GM12873 (cell line): ENCODE results near the gene ZNF775.

Experiments
- TF ChIP-seq, protein P1 (sequence below): IDR thresholded peaks from 2 replicates; pipeline ENCODE4 v1.5.1; 2012; ENCODE audit warnings: low read depth, mild to moderate bottlenecking, moderate library complexity, low read length, control low read depth; ENCODE audit not compliant: insufficient read depth; ENCODE audit errors: missing control alignments

ZNF775 gene

DNA sequence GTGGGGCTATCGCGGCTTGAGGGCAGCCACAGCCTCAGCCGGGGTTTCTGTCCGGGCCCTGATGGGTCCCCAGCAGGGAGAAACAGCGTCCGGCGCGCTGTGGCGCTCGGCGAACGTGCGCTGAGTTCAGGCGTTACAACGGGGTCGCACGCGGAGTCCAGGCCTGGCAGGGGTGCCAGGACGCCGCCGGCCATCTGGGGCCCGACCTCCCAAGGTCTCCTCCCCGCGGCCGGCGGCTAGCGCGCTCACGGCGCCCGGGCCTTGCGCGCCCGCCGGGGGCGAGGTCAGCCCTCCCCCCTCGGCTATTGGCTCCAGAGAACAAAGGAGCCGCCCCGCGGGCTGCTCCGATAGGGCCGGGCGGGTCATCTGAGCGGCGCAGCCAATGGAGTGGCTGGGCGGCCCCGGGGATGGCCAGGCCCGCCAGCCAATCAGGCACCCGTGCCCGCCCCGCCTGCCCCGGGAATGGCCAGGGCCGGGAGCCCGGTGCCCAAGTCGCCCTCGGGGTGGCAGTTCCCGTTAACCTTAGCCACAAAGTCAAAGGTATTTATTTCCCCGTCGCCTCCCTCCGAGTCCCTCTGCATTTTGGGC lies at the start of gene ZNF775:
ZNF775 (plus strand) TSS at position 478 of the 588 bp plus-strand sequence. CDS start 9,141 bp downstream, outside the sequence.
- TF ChIP-seq, protein P1, sequence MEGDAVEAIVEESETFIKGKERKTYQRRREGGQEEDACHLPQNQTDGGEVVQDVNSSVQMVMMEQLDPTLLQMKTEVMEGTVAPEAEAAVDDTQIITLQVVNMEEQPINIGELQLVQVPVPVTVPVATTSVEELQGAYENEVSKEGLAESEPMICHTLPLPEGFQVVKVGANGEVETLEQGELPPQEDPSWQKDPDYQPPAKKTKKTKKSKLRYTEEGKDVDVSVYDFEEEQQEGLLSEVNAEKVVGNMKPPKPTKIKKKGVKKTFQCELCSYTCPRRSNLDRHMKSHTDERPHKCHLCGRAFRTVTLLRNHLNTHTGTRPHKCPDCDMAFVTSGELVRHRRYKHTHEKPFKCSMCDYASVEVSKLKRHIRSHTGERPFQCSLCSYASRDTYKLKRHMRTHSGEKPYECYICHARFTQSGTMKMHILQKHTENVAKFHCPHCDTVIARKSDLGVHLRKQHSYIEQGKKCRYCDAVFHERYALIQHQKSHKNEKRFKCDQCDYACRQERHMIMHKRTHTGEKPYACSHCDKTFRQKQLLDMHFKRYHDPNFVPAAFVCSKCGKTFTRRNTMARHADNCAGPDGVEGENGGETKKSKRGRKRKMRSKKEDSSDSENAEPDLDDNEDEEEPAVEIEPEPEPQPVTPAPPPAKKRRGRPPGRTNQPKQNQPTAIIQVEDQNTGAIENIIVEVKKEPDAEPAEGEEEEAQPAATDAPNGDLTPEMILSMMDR, result no peak

DNA sequence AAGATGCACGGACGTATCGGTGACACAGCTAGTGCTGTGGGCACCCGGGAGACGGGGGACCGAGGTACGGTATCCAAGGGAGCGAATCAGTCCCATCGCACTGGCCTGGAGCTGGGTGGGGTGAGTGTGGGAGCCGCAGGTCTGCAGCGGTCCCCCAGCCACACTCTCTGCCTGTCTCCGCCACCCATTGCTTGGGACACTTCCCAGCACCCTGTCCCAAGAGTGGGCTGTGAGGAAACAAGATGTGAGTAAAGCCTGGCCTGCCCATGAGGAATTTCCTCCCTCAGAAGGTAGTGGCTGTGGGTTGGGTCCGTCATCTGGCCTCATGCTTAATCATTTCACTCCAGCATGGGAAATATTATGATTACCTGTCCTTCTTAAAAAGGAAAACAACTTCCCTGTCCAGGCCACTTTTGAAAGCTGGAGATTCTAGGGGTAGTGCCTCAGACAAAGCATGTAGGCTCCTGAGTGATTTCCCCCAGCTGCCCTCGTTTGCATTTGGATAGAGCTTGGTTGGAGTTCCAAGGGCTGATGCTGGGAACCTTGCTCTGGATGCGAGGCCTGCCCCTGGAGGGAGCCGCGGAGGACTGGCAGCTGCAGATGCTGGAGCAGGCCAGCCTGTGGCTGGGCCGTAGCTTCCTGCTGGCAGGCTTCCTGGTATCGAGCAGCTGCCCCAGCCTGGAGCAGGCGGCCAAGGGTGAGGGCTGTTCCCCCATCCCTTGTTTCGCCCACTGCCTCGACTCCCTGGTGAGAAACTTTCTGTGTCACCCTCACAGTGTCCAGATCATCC lies 49.6 kb upstream of the ZNF775 start:
- TF ChIP-seq, protein P1, result no peak

DNA sequence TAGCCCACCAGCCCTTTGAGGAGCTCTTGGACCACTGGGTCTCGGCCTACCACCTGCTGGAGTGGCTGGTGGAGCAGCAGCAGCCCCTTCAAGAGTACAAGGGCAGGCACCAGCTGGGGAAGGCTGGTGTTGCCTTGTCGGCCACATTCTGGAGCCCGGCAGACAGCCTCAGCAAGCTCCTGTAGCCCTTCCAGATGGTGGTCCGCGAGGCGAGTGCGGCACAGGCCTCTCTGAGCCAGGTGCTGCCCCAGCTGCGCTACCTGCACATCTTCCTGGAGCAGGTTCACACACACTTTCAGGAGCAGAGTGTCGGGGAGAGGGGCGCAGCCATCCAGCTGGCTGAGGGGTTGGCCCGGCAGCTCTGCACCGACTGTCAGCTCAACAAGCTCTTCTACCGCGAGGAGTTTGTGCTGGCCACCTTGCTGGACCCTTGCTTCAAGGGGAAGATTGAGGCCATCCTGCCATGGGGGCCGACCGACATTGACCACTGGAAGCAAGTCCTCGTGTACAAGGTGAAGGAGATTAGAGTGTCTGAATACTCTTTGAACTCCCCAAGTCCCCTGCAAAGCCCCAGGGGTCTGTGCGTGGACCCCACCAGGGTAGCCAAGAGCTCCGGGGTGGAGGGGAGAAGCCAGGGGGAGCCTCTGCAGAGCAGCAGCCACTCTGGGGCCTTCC lies 48.8 kb upstream of the ZNF775 start:
- TF ChIP-seq, protein P1, result no peak

DNA sequence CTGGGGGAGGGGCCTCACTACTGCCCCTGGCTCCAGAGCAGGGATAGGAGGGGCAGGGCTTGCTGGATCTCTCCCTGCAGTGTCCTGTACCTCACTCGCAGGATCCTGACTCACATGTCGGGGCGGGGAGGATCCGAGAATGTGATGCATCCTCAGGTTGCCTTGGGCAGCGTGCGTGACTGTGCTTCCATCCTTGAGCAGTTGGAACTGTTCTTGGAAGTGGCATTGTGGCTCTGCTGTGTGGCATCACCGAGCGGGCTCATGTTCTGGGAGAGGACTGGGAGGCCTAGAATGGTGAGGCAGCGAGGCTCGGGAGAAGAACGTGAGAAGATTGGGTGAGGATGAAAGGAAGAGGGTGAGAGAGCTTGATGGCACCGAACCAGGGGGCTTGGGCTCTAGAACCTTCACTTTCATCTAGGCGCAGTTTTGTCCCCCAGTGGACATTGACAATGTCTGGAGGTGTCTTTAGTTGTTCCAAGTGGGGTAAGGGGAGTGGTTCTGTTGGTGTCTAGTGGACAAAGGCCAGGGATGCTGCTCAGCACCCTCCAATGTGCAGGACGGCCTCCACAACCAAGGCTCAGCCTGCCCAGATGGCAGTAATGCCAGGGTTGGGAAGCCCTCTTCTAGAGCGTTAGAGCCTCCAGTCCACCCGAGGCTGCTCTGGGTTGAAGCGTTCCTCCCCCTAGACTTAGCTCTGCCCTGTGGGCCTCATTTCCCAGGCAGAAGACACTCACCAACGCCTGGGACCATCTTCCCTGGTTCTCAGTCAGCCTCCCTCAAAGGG lies 46.1 kb upstream of the ZNF775 start:
- TF ChIP-seq, protein P1, result no peak

DNA sequence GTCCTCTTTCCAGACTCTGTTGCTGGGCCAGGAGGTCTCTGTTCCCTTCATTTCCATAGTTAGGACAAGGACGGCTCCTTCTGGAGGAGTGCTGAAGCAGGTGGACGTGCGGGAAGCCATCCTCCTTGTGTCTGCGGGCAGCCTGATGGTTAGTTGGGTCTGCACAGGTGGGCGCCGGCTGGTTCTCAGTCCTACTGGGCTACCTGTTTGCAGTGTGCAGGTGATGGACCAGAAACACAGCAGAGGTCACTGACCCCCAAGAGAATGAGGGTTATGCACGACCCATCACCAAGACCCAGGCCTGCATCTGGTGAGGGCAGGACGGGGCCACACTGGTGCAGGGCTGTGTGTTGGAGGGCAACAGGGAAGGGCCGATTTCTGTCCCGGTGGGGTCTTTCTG lies 45.5 kb upstream of the ZNF775 start:
- TF ChIP-seq, protein P1, result no peak

DNA sequence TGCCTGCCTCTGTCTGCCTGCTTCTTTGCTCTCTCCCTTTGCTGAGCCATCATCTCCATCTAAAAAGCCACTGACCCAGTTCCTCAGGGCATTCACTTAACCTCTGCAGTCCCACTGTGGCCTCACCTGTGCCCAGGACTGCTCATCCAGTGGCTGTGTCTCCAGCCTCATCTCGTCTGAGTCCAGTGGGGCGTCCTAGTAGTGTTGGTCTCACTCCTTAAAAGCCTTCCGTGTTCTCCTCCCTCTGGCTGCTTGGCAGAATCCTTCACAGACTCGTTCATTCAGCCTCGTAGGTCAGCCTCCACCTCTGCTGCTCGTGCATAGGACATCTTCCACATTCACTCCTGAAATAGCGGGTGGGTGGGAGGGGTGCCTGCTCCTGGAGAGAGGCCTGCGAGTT lies 45.0 kb upstream of the ZNF775 start:
- TF ChIP-seq, protein P1, result no peak

DNA sequence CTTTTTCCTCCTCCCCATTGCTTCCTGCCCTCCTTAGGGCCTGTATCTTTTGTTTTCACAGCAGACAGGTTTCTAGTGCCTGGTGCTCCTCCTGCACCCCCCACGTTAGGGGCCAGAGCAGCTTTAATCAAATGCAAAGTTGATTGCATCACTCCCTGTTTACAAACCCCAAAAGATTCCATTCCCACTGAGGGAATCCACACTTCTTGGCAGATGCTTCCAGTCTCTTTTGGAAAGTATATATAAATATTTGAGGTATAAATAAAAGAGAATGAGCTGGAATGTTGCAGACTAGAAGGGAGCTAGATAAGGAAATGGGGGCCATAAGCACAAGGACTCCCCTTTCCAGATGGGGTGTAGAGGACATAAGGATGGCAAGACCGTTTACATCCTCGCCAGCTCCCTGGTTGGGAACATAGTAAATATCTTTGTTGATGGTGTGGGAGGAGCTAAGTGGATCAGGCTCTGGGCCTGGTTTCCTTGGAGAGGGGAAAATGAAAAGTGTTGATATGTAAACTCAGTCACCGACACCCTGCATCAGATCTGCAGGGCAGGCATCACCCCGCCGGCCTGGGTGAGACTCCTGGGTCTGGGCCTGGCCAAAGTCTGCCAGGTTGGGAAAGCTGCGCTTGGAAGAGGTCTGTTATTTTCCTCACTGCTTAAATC lies 43.9 kb upstream of the ZNF775 start:
- TF ChIP-seq, protein P1, result no peak
